ENCODE data around the gene FBXO3.
A peak's percentile ranks its signal among the peaks of the same experiment; 100 is the strongest.

The FBXO3 gene

DNA sequence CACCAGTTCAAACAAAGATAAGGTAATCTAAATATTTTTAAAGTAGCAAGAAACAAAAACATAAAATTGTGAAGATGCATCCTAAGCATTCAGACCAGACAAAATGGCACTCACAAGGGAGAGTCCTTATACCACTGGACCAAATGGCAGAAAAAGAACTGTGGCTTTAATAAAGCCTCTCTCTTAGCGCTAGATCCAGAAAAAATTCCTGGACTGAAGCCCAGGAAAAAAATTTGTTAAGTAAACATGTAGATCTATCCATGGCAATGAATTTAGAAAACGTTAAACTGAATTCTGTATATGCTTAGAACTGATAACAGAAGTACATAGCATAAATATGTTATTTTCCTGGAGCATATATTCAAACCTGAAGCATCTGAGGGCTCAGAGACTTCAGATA, 26.3 kb downstream of the FBXO3 start:
- no peak overlapping the region for H3K4me2 ChIP-seq (ENCODE audit: low read length)
- no peaks in the 10 kb centered on the region for H3K9me3 ChIP-seq (ENCODE audit: control insufficient read depth, insufficient read depth, low read length)
- TF ChIP-seq, protein P1, sequence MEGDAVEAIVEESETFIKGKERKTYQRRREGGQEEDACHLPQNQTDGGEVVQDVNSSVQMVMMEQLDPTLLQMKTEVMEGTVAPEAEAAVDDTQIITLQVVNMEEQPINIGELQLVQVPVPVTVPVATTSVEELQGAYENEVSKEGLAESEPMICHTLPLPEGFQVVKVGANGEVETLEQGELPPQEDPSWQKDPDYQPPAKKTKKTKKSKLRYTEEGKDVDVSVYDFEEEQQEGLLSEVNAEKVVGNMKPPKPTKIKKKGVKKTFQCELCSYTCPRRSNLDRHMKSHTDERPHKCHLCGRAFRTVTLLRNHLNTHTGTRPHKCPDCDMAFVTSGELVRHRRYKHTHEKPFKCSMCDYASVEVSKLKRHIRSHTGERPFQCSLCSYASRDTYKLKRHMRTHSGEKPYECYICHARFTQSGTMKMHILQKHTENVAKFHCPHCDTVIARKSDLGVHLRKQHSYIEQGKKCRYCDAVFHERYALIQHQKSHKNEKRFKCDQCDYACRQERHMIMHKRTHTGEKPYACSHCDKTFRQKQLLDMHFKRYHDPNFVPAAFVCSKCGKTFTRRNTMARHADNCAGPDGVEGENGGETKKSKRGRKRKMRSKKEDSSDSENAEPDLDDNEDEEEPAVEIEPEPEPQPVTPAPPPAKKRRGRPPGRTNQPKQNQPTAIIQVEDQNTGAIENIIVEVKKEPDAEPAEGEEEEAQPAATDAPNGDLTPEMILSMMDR (IDR thresholded peaks at IDR 0.05; ENCODE audit: low read depth, low read length, poor library complexity, severe bottlenecking): no peak
- TF ChIP-seq EZH2phosphoT487 (IDR thresholded peaks at IDR 0.05; ENCODE audit: borderline replicate concordance, low read length): no peak
- no peak overlapping the region for H3K4me3 ChIP-seq (ENCODE audit: low read length)
- no peaks in the 10 kb centered on the region for H3K79me2 ChIP-seq (ENCODE audit: control insufficient read depth, low read length)
- no peaks in the 10 kb centered on the region for H3K9me2 ChIP-seq (replicated peaks; ENCODE audit: control insufficient read depth, low read length)
- no peaks in the 10 kb centered on the region for H3F3A ChIP-seq (ENCODE audit: control insufficient read depth, insufficient read depth)
- no peaks in the 10 kb centered on the region for H4K20me1 ChIP-seq (ENCODE audit: control insufficient read depth, insufficient read depth, low read depth, low read length)
- peaks cover under 1% of the 10 kb centered on the region for H3K4me1 ChIP-seq (ENCODE audit: control insufficient read depth, low read length)
- peaks cover 8% of the 10 kb centered on the region; the same call in 1 of the 2 replicates for H3K36me3 ChIP-seq (ENCODE audit: control insufficient read depth, low read length)
- H3K27ac ChIP-seq (ENCODE audit: low read depth, low read length): no peak overlapping the region
- no peaks in the 10 kb centered on the region for H3K27me3 ChIP-seq (ENCODE audit: control insufficient read depth, low read length)

DNA sequence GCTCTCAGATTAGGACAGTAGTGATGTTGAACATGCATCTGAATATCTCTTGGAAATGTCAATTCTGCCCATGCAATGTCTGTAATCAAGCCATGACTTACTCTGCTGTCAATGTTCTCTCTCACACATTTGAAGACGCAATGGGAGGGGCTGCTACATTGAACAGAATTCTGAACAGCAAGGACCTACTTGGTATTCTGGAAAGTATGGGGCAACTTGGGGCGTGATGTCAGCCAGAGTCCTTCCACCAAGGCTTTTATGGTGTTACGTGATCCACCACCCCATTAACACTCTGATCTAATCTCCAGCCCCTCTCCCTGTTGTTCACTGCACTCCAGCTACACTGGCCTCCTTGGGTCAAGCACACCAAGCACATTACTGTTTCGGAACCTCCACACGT, 31.0 kb downstream of the FBXO3 start:
- no peak overlapping the region for H3K4me3 ChIP-seq (ENCODE audit: low read length)
- TF ChIP-seq EZH2phosphoT487 (IDR thresholded peaks at IDR 0.05; ENCODE audit: borderline replicate concordance, low read length): no peak
- TF ChIP-seq, protein P1 (IDR thresholded peaks at IDR 0.05; ENCODE audit: low read depth, low read length, poor library complexity, severe bottlenecking): no peak

DNA sequence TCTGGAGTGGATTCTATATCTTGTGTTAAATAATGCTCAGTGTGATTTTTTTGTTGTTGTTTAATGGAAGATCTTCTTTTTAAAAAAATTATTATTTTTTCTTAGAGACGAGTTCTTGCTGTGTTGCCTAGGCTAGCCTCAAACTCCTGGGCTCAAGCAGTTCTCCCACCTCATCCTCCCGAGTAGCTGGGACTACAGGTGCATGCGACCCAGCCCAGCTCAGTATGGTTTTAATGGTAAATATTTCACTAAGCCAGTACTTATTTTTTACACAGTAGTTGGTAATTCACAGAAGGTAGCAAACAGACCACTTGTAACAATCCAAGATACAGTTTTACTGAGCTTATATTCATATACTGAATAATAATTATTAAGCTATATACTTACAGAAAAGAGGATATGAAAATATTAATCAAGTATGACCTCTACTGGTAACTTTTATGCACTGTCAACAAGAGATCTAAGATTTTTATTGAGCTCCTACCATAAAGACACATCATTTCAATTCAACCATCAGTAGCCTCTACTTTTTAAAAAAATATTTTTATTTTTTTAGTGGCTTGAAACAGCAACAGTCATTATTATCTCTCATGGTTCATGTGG, 32.0 kb downstream of the FBXO3 start:
- no peaks in the 10 kb centered on the region for H3K4me1 ChIP-seq (ENCODE audit: control insufficient read depth, low read length)
- no peaks in the 10 kb centered on the region for H4K20me1 ChIP-seq (ENCODE audit: control insufficient read depth, insufficient read depth, low read depth, low read length)
- H3K9me3 ChIP-seq (ENCODE audit: control insufficient read depth, insufficient read depth, low read length): no peaks in the 10 kb centered on the region
- H3K27me3 ChIP-seq (ENCODE audit: control insufficient read depth, low read length): no peaks in the 10 kb centered on the region
- H3K27ac ChIP-seq (ENCODE audit: low read depth, low read length): no peak overlapping the region
- no peaks in the 10 kb centered on the region for H3K79me2 ChIP-seq (ENCODE audit: control insufficient read depth, low read length)
- H3K4me3 ChIP-seq (ENCODE audit: low read length): no peak overlapping the region
- no peak overlapping the region for H3K4me2 ChIP-seq (ENCODE audit: low read length)
- peaks cover 3% of the 10 kb centered on the region; the same call in 1 of the 2 replicates for H3K36me3 ChIP-seq (ENCODE audit: control insufficient read depth, low read length)
- H3K9me2 ChIP-seq (replicated peaks; ENCODE audit: control insufficient read depth, low read length): no peaks in the 10 kb centered on the region
- H3F3A ChIP-seq (ENCODE audit: control insufficient read depth, insufficient read depth): no peaks in the 10 kb centered on the region
- TF ChIP-seq, protein P1 (IDR thresholded peaks at IDR 0.05; ENCODE audit: low read depth, low read length, poor library complexity, severe bottlenecking): peak; percentile 46
- TF ChIP-seq EZH2phosphoT487 (IDR thresholded peaks at IDR 0.05; ENCODE audit: borderline replicate concordance, low read length): no peak

More for the DNA sequence above, 31.0 kb downstream of the FBXO3 start:
- no peaks in the 10 kb centered on the region for H3K9me3 ChIP-seq (ENCODE audit: control insufficient read depth, insufficient read depth, low read length)
- no peaks in the 10 kb centered on the region for H3F3A ChIP-seq (ENCODE audit: control insufficient read depth, insufficient read depth)
- no peaks in the 10 kb centered on the region for H3K79me2 ChIP-seq (ENCODE audit: control insufficient read depth, low read length)
- no peak overlapping the region for H3K27ac ChIP-seq (ENCODE audit: low read depth, low read length)
- peaks cover 3% of the 10 kb centered on the region; the same call in 1 of the 2 replicates for H3K36me3 ChIP-seq (ENCODE audit: control insufficient read depth, low read length)
- no peaks in the 10 kb centered on the region for H4K20me1 ChIP-seq (ENCODE audit: control insufficient read depth, insufficient read depth, low read depth, low read length)
- H3K27me3 ChIP-seq (ENCODE audit: control insufficient read depth, low read length): no peaks in the 10 kb centered on the region
- no peak overlapping the region for H3K4me2 ChIP-seq (ENCODE audit: low read length)
- no peaks in the 10 kb centered on the region for H3K4me1 ChIP-seq (ENCODE audit: control insufficient read depth, low read length)
- H3K9me2 ChIP-seq (replicated peaks; ENCODE audit: control insufficient read depth, low read length): no peaks in the 10 kb centered on the region
